Aortic smooth muscle cell (primary cell): Measurements from ENCODE around the gene ZBED4. TPM values are rescaled to one million over a fixed set of nuclear protein-coding genes. Genes with fewer than 3 reads are reported as not detected.

Source experiments
- total RNA-seq: library from RNA; depleted of rRNA; stranded (reverse); fragments of >200 nt; gene quantifications from 2 replicates; pipeline ENCODE4 v1.2.3, GENCODE V29; 2014

Gene ZBED4
- 5.7 and 6.2 TPM in 2 replicates for total RNA-seq

GRCh38 chr22:49852898-49853894 lies at the start of gene ZBED4:
Gene ZBED4, plus strand, starts transcription at chr22:49853844. Its CDS starts 29,819 bp downstream, at chr22:49883663.

GRCh38 chr22:49827853-49828598 lies 25.6 kb upstream of the ZBED4 start, which contains the start of gene BRD1:
Gene BRD1, minus strand, starts transcription at chr22:49827873. Its CDS starts 3,556 bp downstream, at chr22:49824317.

GRCh38 chr22:49917974-49918910 lies 64.6 kb downstream of the ZBED4 start, which contains the start of the genes ALG12 and CRELD2:
Gene ALG12, minus strand, starts transcription at chr22:49918438. Its CDS starts 4,673 bp downstream, at chr22:49913765.
Gene CRELD2, plus strand, starts transcription at chr22:49918634. Its CDS starts 136 bp downstream, at chr22:49918770.

Other genes with a start within 250 kb of the ZBED4 start
- 20.5 and 21.8 TPM in 2 replicates for gene BRD1, start 26.0 kb upstream of the ZBED4 start, total RNA-seq
- 15.2 and 18.9 TPM in 2 replicates for gene ALG12, start 64.6 kb downstream of the ZBED4 start, total RNA-seq
- gene CRELD2, start 64.8 kb downstream of the ZBED4 start, total RNA-seq = 64.8 and 105 TPM in 2 replicates
- 24.2 and 30.1 TPM in 2 replicates for gene PIM3, start 106.9 kb downstream of the ZBED4 start, total RNA-seq
- gene IL17REL, start 158.9 kb downstream of the ZBED4 start, total RNA-seq = not detected in 2 replicates
- gene TTLL8, start 204.5 kb downstream of the ZBED4 start, total RNA-seq = not detected in 2 replicates
- gene MLC1, start 231.6 kb downstream of the ZBED4 start, total RNA-seq = 2.1 and 2.2 TPM in 2 replicates
- gene MOV10L1, start 236.2 kb downstream of the ZBED4 start, total RNA-seq = 1.8 and 7.8 TPM in 2 replicates